Measurements from ENCODE around the gene GZF1.

Gene GZF1

GRCh38 chr20:23371496-23371895 lies 9.5 kb downstream of the GZF1 start:
- Histone ChIP-seq H3K4me2 (ENCODE audit: low read length) (no peak overlapping the region), H3K36me3 (ENCODE audit: control insufficient read depth, low read length) (peaks cover 88% of the 10 kb centered on the region), H3K9me3 (ENCODE audit: control insufficient read depth, insufficient read depth, low read length) (no peaks in the 10 kb centered on the region), H3K4me3 (ENCODE audit: low read length) (no peak overlapping the region), H3F3A (ENCODE audit: control insufficient read depth, insufficient read depth) (no peaks in the 10 kb centered on the region), H3K79me2 (ENCODE audit: control insufficient read depth, low read length) (peaks cover 26% of the 10 kb centered on the region), H4K20me1 (ENCODE audit: control insufficient read depth, insufficient read depth, low read depth, low read length) (peaks cover 8% of the 10 kb centered on the region), H3K27me3 (ENCODE audit: control insufficient read depth, low read length) (no peaks in the 10 kb centered on the region), H3K9me2 (replicated peaks; ENCODE audit: control insufficient read depth, low read length) (no peaks in the 10 kb centered on the region), H3K4me1 (ENCODE audit: control insufficient read depth, low read length) (peaks cover 6% of the 10 kb centered on the region), H3K27ac (ENCODE audit: low read depth, low read length) (no peak overlapping the region)
- TF ChIP-seq EZH2phosphoT487 (IDR thresholded peaks at IDR 0.05; ENCODE audit: borderline replicate concordance, low read length) (no peak), CTCF (IDR thresholded peaks at IDR 0.05; ENCODE audit: low read depth, low read length, poor library complexity, severe bottlenecking) (no peak)

- Histone ChIP-seq H3K4me3 (ENCODE audit: low read length) (no peak overlapping the region), H3K27me3 (ENCODE audit: control insufficient read depth, low read length) (no peaks in the 10 kb centered on the region), H3K9me3 (ENCODE audit: control insufficient read depth, insufficient read depth, low read length) (no peaks in the 10 kb centered on the region), H3K4me2 (ENCODE audit: low read length) (no peak overlapping the region), H3F3A (ENCODE audit: control insufficient read depth, insufficient read depth) (no peaks in the 10 kb centered on the region), H3K36me3 (ENCODE audit: control insufficient read depth, low read length) (peaks cover 70% of the 10 kb centered on the region), H3K4me1 (ENCODE audit: control insufficient read depth, low read length) (no peaks in the 10 kb centered on the region), H4K20me1 (ENCODE audit: control insufficient read depth, insufficient read depth, low read depth, low read length) (no peaks in the 10 kb centered on the region), H3K9me2 (replicated peaks; ENCODE audit: control insufficient read depth, low read length) (no peaks in the 10 kb centered on the region), H3K27ac (ENCODE audit: low read depth, low read length) (no peak overlapping the region), H3K79me2 (ENCODE audit: control insufficient read depth, low read length) (0 out of 2 replicates have a peak, but pooled peaks cover 2% of the 10 kb centered on the region)
- TF ChIP-seq EZH2phosphoT487 (IDR thresholded peaks at IDR 0.05; ENCODE audit: borderline replicate concordance, low read length) (no peak), CTCF (IDR thresholded peaks at IDR 0.05; ENCODE audit: low read depth, low read length, poor library complexity, severe bottlenecking) (no peak)
Measured at GRCh38 chr20:23374441-23374840, 12.5 kb downstream of the GZF1 start.

GRCh38 chr20:23375827-23376226 lies 13.8 kb downstream of the GZF1 start:
- H3K4me3 ChIP-seq (ENCODE audit: low read length): no peak overlapping the region
- no peaks in the 10 kb centered on the region for H3K4me1 ChIP-seq (ENCODE audit: control insufficient read depth, low read length)
- no peaks in the 10 kb centered on the region for H4K20me1 ChIP-seq (ENCODE audit: control insufficient read depth, insufficient read depth, low read depth, low read length)
- no peak overlapping the region for H3K27ac ChIP-seq (ENCODE audit: low read depth, low read length)
- H3K4me2 ChIP-seq (ENCODE audit: low read length): no peak overlapping the region
- H3K36me3 ChIP-seq (ENCODE audit: control insufficient read depth, low read length): peaks cover 65% of the 10 kb centered on the region
- no peaks in the 10 kb centered on the region for H3K9me2 ChIP-seq (replicated peaks; ENCODE audit: control insufficient read depth, low read length)
- H3K79me2 ChIP-seq (ENCODE audit: control insufficient read depth, low read length): no peaks in the 10 kb centered on the region
- no peaks in the 10 kb centered on the region for H3F3A ChIP-seq (ENCODE audit: control insufficient read depth, insufficient read depth)
- H3K27me3 ChIP-seq (ENCODE audit: control insufficient read depth, low read length): no peaks in the 10 kb centered on the region
- H3K9me3 ChIP-seq (ENCODE audit: control insufficient read depth, insufficient read depth, low read length): no peaks in the 10 kb centered on the region
- no peak for TF ChIP-seq CTCF (IDR thresholded peaks at IDR 0.05; ENCODE audit: low read depth, low read length, poor library complexity, severe bottlenecking)
- no peak for TF ChIP-seq EZH2phosphoT487 (IDR thresholded peaks at IDR 0.05; ENCODE audit: borderline replicate concordance, low read length)

- H4K20me1 ChIP-seq (ENCODE audit: control insufficient read depth, insufficient read depth, low read depth, low read length): no peaks in the 10 kb centered on the region
- no peak overlapping the region for H3K27ac ChIP-seq (ENCODE audit: low read depth, low read length)
- no peak for TF ChIP-seq EZH2phosphoT487 (IDR thresholded peaks at IDR 0.05; ENCODE audit: borderline replicate concordance, low read length)
- TF ChIP-seq CTCF (IDR thresholded peaks at IDR 0.05; ENCODE audit: low read depth, low read length, poor library complexity, severe bottlenecking): no peak
- no peaks in the 10 kb centered on the region for H3K79me2 ChIP-seq (ENCODE audit: control insufficient read depth, low read length)
- no peaks in the 10 kb centered on the region for H3K4me1 ChIP-seq (ENCODE audit: control insufficient read depth, low read length)
- H3K36me3 ChIP-seq (ENCODE audit: control insufficient read depth, low read length): peaks cover 52% of the 10 kb centered on the region
- no peaks in the 10 kb centered on the region for H3K9me2 ChIP-seq (replicated peaks; ENCODE audit: control insufficient read depth, low read length)
- H3K4me2 ChIP-seq (ENCODE audit: low read length): no peak overlapping the region
- no peaks in the 10 kb centered on the region for H3K27me3 ChIP-seq (ENCODE audit: control insufficient read depth, low read length)
- no peaks in the 10 kb centered on the region for H3F3A ChIP-seq (ENCODE audit: control insufficient read depth, insufficient read depth)
- no peaks in the 10 kb centered on the region for H3K9me3 ChIP-seq (ENCODE audit: control insufficient read depth, insufficient read depth, low read length)
- H3K4me3 ChIP-seq (ENCODE audit: low read length): no peak overlapping the region
Measured at GRCh38 chr20:23379772-23380171, 17.8 kb downstream of the GZF1 start.

All from DOHH2 (cell line).